Spleen (tissue), 11 donors: ENCODE data around the gene LINGO4. TPM values are rescaled to one million over a fixed set of nuclear protein-coding genes. Genes with fewer than 3 reads are reported as not detected.

Experiments
- DNase-seq: peaks from one replicate; pipeline ENCODE4 v3.0.0-alpha.2; 2020
- H3K27ac ChIP-seq, 8 donors: fragments of 200-600 bp; sonication (generic) in 7 of 8; 1 replicate in 4 of 8; 2 replicates in 4 of 8; pipeline versions ENCODE4 v1.5.0 to v1.8.0; 2016 to 2021; ENCODE audit warnings: inconsistent platforms in 4 of 8, mild to moderate bottlenecking in 4 of 8, moderate library complexity in 1 of 8
- H3K27me3 ChIP-seq, 7 donors: fragments of 200-600 bp; sonication (generic) in 6 of 7; replicated peaks in 1 of 7; 1 replicate in 4 of 7; 2 replicates in 3 of 7; pipeline versions ENCODE4 v1.5.0 to v1.8.0; 2016 to 2021; ENCODE audit warnings: inconsistent platforms in 3 of 7, mild to moderate bottlenecking in 1 of 7
- H3K36me3 ChIP-seq, 6 donors: fragments of 200-600 bp; sonication (generic) in 5 of 6; 1 replicate in 4 of 6; 2 replicates in 2 of 6; pipeline versions ENCODE4 v1.5.0 to v1.8.0; 2016 to 2021; ENCODE audit warnings: inconsistent platforms in 2 of 6
- H3K4me1 ChIP-seq, 6 donors: fragments of 200-600 bp; sonication (generic) in 5 of 6; 1 replicate in 3 of 6; 2 replicates in 3 of 6; pipeline versions ENCODE4 v1.5.0 to v1.8.0; 2016 to 2021; ENCODE audit warnings: inconsistent platforms in 3 of 6
- H3K4me3 ChIP-seq, 8 donors: fragments of 200-600 bp; sonication (generic) in 7 of 8; 1 replicate in 4 of 8; 2 replicates in 4 of 8; pipeline versions ENCODE4 v1.5.0 to v1.8.0; 2016 to 2021; ENCODE audit warnings: inconsistent platforms in 4 of 8, mild to moderate bottlenecking in 4 of 8, moderate library complexity in 2 of 8
- H3K9me3 ChIP-seq, 8 donors: fragments of 200-600 bp; sonication (generic) in 7 of 8; 1 replicate in 4 of 8; 2 replicates in 4 of 8; pipeline versions ENCODE4 v1.5.0 to v1.8.0; 2016 to 2021; ENCODE audit warnings: inconsistent platforms in 4 of 8
- CTCF ChIP-seq, 11 experiments: fragments of 200-600 bp in 7 of 11; fragments of 450-650 bp in 4 of 11; sonication (generic) in 4 of 11; IDR thresholded peaks in 8 of 11; conservative IDR thresholded peaks in 3 of 11; 1 replicate in 7 of 11; 2 replicates in 4 of 11; pipeline versions ENCODE4 v1.4.0 to v1.8.0; 2016 to 2021; ENCODE audit warnings: antibody characterized with exemption in 11 of 11, inconsistent platforms in 4 of 11, mild to moderate bottlenecking in 1 of 11
- POLR2A ChIP-seq, 3 donors: fragments of 450-650 bp; IDR thresholded peaks; one replicate each; pipeline ENCODE4 v1.5.1; 2017; ENCODE audit warnings: antibody characterized with exemption in 3 of 3, mild to moderate bottlenecking in 1 of 3
- POLR2AphosphoS5 ChIP-seq, 3 donors: sonication (generic); formaldehyde crosslinking; IDR thresholded peaks; one replicate each; pipeline ENCODE4 v1.5.1; 2017; ENCODE audit warnings: antibody characterized with exemption in 3 of 3
- WGBS, 5 donors: extraction: QIAGEN DNeasy Blood & Tissue Kit in 3 of 5; methylation state at CpG; one replicate each; pipeline versions ENCODE4 v1.1.5 to v1.1.7; 2013 to 2018; 5-methylcytosine and 5-hydroxymethylcytosine counted together
- intact Hi-C: fragments of 100-400 bp; cut with DNase I; formaldehyde crosslinking; loops from one replicate; pipeline ENCODE4 v1.15.0; 2023; ENCODE audit warnings: low total_unique reads
- polyA plus RNA-seq, 3 donors: library from polyadenylated mRNA; stranded (reverse); fragments of 200-250 nt; gene quantifications; one replicate each; pipeline ENCODE4 v1.2.1, GENCODE V29; 2013
- total RNA-seq, 7 donors: library from RNA; depleted of rRNA in 3 of 7; stranded (reverse); fragments of >200 nt in 3 of 7; fragmentation: NEBNext Ultra II Directional in 4 of 7; extraction: Animal tissue kit (Norgen Biotek cat#: 25700) in 4 of 7; gene quantifications; one replicate each; pipeline versions ENCODE4 v1.1.0 to v1.2.1, GENCODE V29; 2016 to 2021
- donor health status: healthy with polysubstance abuse.
- donor health status: DM: no; HTN: no; CAD: no; lungs with moderate emphysema.
- donor health status: DM: no; HTN: no; CAD: no.
- donor health status: Bipolar disorder and iron deficiency.
- donor health status: healthy.
- donor health status: DM: no; HTN: no; CAD: no.
- donor health status: DM: yes; HTN: yes; CAD: no.

LINGO4 gene
- total and polyA plus RNA-seq, 10 donors = 0.04 to 0.36 (median 0.18) TPM; not detected in 4

GRCh38 chr1:151798571-151798970, 6.6 kb downstream of the LINGO4 start:
- Histone ChIP-seq H3K36me3 (peaks cover 0 to 6% (median 0%) of the 10 kb centered on the region in 6 donors), H3K27ac (no peak overlapping the region), H3K27me3 (peaks cover 0 to 23% (median 0%) of the 10 kb centered on the region in 7 donors), H3K4me3 (no peak overlapping the region), H3K9me3 (no peaks in the 10 kb centered on the region), H3K4me1 (peaks cover 0 to 6% (median 0%) of the 10 kb centered on the region in 6 donors)
- DNase-seq = no peak
- intact Hi-C loops = no loop called here
- TF ChIP-seq POLR2A (IDR thresholded peaks at IDR 0.05) = no peak
- no peak for TF ChIP-seq CTCF (IDR thresholded peaks at IDR 0.05 in 8 of 11, conservative IDR thresholded peaks at IDR 0.05 in 3 of 11)
- WGBS, 5 donors = 88 to 94% (median 91%) methylated on average over 5 of the region's 5 CpGs

GRCh38 chr1:151790940-151791651, 14.1 kb downstream of the LINGO4 start:
- TF ChIP-seq CTCF (IDR thresholded peaks at IDR 0.05 in 8 of 11, conservative IDR thresholded peaks at IDR 0.05 in 3 of 11) (no peak), POLR2AphosphoS5 (IDR thresholded peaks at IDR 0.05) (no peak)
- Histone ChIP-seq H3K36me3 (peaks cover 0 to 6% (median 0%) of the 10 kb centered on the region in 6 donors), H3K9me3 (no peaks in the 10 kb centered on the region), H3K4me3 (peak overlapping the region; percentile 68 to 98 (median 85)), H3K27me3 (no peaks in the 10 kb centered on the region), H3K4me1 (peaks cover 0 to 43% (median 20%) of the 10 kb centered on the region in 6 donors), H3K27ac (peak overlapping the region in 5 of 8 donors; percentile 69 to 80 (median 74))
- intact Hi-C loops = no loop called here
- 1 to 3% (median 1%) methylated on average over 23 to 52 of the region's 52 CpGs for WGBS, 5 donors
- DNase-seq = peak; percentile 85

DNA sequence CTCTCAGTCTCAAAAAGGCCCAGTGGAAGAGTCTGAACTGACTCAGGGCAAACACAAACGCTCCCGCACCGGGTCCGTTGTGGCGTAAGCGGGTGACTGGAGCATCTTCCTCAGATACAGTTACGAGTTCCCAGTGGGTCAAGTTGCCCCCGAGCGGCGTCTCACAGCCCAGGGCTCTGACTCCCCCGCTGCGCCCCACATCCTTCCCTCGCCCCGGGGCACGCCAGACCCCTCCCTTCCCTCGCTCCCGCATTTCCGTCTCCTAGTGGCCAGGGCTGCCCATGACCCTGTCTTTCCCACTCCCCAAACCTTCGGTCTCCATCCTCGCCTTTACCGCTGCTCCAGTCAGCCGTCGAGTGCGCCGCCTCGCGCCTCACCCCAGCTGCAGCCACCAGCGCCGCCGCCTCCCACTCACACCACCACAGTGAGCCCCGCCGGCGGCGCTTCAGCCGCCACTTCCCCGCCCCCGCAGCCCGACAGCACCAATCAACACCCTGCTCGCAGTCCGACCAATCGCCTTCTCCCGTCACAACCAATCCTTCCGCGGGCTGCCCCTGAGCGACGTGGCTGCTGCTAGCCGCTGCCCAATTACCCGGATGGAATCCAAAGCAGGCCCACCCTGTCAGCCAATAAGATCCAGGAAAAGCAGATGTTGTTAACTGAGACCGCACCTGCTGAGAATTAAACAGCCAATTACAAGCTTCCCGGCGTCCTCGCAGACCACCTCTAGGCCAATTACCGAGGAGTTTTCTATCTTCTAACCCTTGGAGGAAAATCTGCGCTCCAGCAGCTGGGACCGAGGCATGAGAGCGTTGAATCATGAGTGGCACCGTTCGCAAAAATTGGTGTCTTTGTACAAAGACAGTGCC, 14.9 kb downstream of the LINGO4 start, which contains the start of gene TDRKH:
TSS of gene TDRKH (minus strand) at position 430 of the 869 bp plus-strand sequence. CDS start 7,478 bp downstream, outside the sequence.
- TF ChIP-seq POLR2AphosphoS5 (IDR thresholded peaks at IDR 0.05) (peak; percentile 82 to 94 (median 92)), POLR2A (IDR thresholded peaks at IDR 0.05) (peak in 1 of 3 donors; percentile 35), CTCF (IDR thresholded peaks at IDR 0.05 in 8 of 11, conservative IDR thresholded peaks at IDR 0.05 in 3 of 11) (peak in 6 of 11 experiments; percentile 27 to 58 (median 41))
- Histone ChIP-seq H3K27me3 (no peaks in the 10 kb centered on the region), H3K4me1 (peaks cover 0 to 43% (median 20%) of the 10 kb centered on the region in 6 donors), H3K4me3 (peak within 1 kb of the TSS; percentile 68 to 98 (median 85)), H3K9me3 (no peaks in the 10 kb centered on the region), H3K27ac (peak within 1 kb of the TSS in 6 of 8 donors; percentile 27 to 82 (median 74)), H3K36me3 (peaks cover 0 to 6% (median 0%) of the 10 kb centered on the region in 6 donors)
- intact Hi-C loops = no loop called here
- peak; percentile 97 for DNase-seq
- 0 to 1% (median 1%) methylated on average over 52 to 58 of the region's 58 CpGs for WGBS, 5 donors
